Measurements from ENCODE around the gene GMDS.

DNA sequence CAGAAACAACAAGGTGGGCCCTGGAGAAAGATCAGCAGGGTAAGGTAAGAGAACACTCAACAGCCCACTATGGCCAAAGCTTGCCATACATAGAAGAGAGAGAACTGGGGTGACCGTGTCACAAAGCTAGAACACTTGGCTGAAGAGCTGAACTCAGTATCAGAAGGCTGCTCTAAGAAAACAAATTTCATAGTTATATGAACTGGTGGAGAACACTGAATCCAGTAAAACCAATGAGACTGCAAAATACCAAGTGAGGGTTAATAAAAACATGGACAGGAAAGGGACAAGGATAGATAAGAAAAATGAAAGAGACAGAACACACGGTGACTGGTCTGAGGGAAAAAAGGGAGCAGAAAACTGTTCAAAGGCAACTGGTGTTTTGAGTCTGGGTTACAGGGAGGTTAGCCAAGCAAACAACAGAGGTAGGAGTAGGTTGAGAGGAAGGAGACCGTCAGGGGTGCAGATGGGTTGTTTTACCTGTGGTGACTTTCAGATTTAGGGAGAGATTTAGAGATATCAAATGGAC, 56.5 kb downstream of the GMDS start:
- TF ChIP-seq, protein P1, sequence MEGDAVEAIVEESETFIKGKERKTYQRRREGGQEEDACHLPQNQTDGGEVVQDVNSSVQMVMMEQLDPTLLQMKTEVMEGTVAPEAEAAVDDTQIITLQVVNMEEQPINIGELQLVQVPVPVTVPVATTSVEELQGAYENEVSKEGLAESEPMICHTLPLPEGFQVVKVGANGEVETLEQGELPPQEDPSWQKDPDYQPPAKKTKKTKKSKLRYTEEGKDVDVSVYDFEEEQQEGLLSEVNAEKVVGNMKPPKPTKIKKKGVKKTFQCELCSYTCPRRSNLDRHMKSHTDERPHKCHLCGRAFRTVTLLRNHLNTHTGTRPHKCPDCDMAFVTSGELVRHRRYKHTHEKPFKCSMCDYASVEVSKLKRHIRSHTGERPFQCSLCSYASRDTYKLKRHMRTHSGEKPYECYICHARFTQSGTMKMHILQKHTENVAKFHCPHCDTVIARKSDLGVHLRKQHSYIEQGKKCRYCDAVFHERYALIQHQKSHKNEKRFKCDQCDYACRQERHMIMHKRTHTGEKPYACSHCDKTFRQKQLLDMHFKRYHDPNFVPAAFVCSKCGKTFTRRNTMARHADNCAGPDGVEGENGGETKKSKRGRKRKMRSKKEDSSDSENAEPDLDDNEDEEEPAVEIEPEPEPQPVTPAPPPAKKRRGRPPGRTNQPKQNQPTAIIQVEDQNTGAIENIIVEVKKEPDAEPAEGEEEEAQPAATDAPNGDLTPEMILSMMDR (conservative IDR thresholded peaks at IDR 0.05; ENCODE audit: low read depth in 2 of 2): no peak
- TF ChIP-seq POLR2AphosphoS5 (IDR thresholded peaks at IDR 0.05; ENCODE audit: low read depth) (no peak), EZH2phosphoT487 (IDR thresholded peaks at IDR 0.05; ENCODE audit: unreplicated experiment) (no peak), CREB1 (CRISPR knock-in tag; IDR thresholded peaks at IDR 0.05; ENCODE audit: low read depth) (no peak), EZH2 (IDR thresholded peaks at IDR 0.05; ENCODE audit: low read depth, unreplicated experiment) (no peak), STAT1 (IDR thresholded peaks at IDR 0.05; ENCODE audit: unreplicated experiment) (no peak)
- TF ChIP-seq, protein P2, sequence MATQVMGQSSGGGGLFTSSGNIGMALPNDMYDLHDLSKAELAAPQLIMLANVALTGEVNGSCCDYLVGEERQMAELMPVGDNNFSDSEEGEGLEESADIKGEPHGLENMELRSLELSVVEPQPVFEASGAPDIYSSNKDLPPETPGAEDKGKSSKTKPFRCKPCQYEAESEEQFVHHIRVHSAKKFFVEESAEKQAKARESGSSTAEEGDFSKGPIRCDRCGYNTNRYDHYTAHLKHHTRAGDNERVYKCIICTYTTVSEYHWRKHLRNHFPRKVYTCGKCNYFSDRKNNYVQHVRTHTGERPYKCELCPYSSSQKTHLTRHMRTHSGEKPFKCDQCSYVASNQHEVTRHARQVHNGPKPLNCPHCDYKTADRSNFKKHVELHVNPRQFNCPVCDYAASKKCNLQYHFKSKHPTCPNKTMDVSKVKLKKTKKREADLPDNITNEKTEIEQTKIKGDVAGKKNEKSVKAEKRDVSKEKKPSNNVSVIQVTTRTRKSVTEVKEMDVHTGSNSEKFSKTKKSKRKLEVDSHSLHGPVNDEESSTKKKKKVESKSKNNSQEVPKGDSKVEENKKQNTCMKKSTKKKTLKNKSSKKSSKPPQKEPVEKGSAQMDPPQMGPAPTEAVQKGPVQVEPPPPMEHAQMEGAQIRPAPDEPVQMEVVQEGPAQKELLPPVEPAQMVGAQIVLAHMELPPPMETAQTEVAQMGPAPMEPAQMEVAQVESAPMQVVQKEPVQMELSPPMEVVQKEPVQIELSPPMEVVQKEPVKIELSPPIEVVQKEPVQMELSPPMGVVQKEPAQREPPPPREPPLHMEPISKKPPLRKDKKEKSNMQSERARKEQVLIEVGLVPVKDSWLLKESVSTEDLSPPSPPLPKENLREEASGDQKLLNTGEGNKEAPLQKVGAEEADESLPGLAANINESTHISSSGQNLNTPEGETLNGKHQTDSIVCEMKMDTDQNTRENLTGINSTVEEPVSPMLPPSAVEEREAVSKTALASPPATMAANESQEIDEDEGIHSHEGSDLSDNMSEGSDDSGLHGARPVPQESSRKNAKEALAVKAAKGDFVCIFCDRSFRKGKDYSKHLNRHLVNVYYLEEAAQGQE (IDR thresholded peaks at IDR 0.05; ENCODE audit: unreplicated experiment): no peak
- TF ChIP-seq, protein P3, sequence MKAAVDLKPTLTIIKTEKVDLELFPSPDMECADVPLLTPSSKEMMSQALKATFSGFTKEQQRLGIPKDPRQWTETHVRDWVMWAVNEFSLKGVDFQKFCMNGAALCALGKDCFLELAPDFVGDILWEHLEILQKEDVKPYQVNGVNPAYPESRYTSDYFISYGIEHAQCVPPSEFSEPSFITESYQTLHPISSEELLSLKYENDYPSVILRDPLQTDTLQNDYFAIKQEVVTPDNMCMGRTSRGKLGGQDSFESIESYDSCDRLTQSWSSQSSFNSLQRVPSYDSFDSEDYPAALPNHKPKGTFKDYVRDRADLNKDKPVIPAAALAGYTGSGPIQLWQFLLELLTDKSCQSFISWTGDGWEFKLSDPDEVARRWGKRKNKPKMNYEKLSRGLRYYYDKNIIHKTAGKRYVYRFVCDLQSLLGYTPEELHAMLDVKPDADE (IDR thresholded peaks at IDR 0.05): no peak
